Mesenchymal stem cell (in vitro differentiated cells and primary cell): ENCODE results near the gene EP400.

Source experiments
- DNase-seq: peaks from one replicate; pipeline ENCODE4 v3.0.0-alpha.2; 2013
- H2AFZ ChIP-seq: one replicate; pipeline ENCODE4 v1.6.1; 2013; ENCODE audit warnings: low read depth, mild to moderate bottlenecking, control low read depth, inconsistent platforms, low read length, moderate library complexity
- H2AK5ac ChIP-seq: 2 replicates; pipeline ENCODE4 v1.6.1; 2013; ENCODE audit warnings: low read length, moderate library complexity, mild to moderate bottlenecking, inconsistent platforms; ENCODE audit not compliant: severe bottlenecking
- H2BK120ac ChIP-seq: one replicate; pipeline ENCODE4 v1.6.1; 2013; ENCODE audit warnings: low read depth, mild to moderate bottlenecking, inconsistent platforms, low read length, moderate library complexity
- H2BK12ac ChIP-seq, 2 experiments: one replicate each; pipeline ENCODE4 v1.6.1; 2013; ENCODE audit warnings: inconsistent platforms in 2 of 2, low read length in 2 of 2, mild to moderate bottlenecking in 2 of 2, moderate library complexity in 2 of 2, control low read depth in 1 of 2
- H2BK15ac ChIP-seq: one replicate; pipeline ENCODE4 v1.6.1; 2013; ENCODE audit warnings: mild to moderate bottlenecking, low read depth, inconsistent platforms; ENCODE audit not compliant: poor library complexity, severe bottlenecking
- H2BK5ac ChIP-seq: 2 replicates; pipeline ENCODE4 v1.6.1; 2013; ENCODE audit warnings: low read depth, mild to moderate bottlenecking, low read length, control low read depth, inconsistent platforms; ENCODE audit not compliant: poor library complexity, severe bottlenecking
- H3K14ac ChIP-seq, 2 experiments: one replicate each; pipeline ENCODE4 v1.6.1; 2013; ENCODE audit warnings: inconsistent platforms in 2 of 2, low read length in 2 of 2, control low read depth in 1 of 2, mild to moderate bottlenecking in 1 of 2, moderate library complexity in 1 of 2
- H3K18ac ChIP-seq, 2 experiments: one replicate each; pipeline ENCODE4 v1.6.1; 2013; ENCODE audit warnings: inconsistent platforms in 2 of 2, low read length in 2 of 2, control low read depth in 1 of 2, low read depth in 1 of 2, mild to moderate bottlenecking in 1 of 2
- H3K23ac ChIP-seq, 2 experiments: one replicate each; pipeline ENCODE4 v1.6.1; 2013; ENCODE audit warnings: inconsistent platforms in 2 of 2, low read length in 2 of 2, mild to moderate bottlenecking in 2 of 2, moderate library complexity in 2 of 2, control low read depth in 1 of 2
- H3K27ac ChIP-seq: 2 replicates; pipeline ENCODE4 v1.5.1; 2013; ENCODE audit warnings: mild to moderate bottlenecking, moderate library complexity, low read length, control low read depth, inconsistent platforms; ENCODE audit not compliant: poor library complexity, severe bottlenecking
- H3K27me3 ChIP-seq, 2 experiments: 2 replicates each; pipeline versions ENCODE4 v1.6.1 to v1.7.0; 2013; ENCODE audit warnings: low read length in 2 of 2, mild to moderate bottlenecking in 2 of 2, moderate library complexity in 2 of 2, control low read depth in 1 of 2, inconsistent platforms in 1 of 2; ENCODE audit not compliant: control insufficient read depth in 1 of 2, insufficient read depth in 1 of 2
- H3K36me3 ChIP-seq, 2 experiments: 2 replicates each; pipeline versions ENCODE4 v1.6.1 to v1.7.0; 2013; ENCODE audit warnings: low read length in 2 of 2, control low read depth in 1 of 2, inconsistent platforms in 1 of 2, low read depth in 1 of 2, mild to moderate bottlenecking in 1 of 2; ENCODE audit not compliant: insufficient read depth in 2 of 2, control insufficient read depth in 1 of 2
- H3K4ac ChIP-seq, 2 experiments: one replicate each; pipeline ENCODE4 v1.6.1; 2013; ENCODE audit warnings: inconsistent platforms in 2 of 2, low read length in 2 of 2, mild to moderate bottlenecking in 2 of 2, moderate library complexity in 2 of 2, control low read depth in 1 of 2, low read depth in 1 of 2
- H3K4me1 ChIP-seq: 2 replicates; pipeline ENCODE4 v1.6.1; 2013; ENCODE audit warnings: low read depth, low read length, control low read depth; ENCODE audit not compliant: control insufficient read depth, insufficient read depth
- H3K4me2 ChIP-seq: 2 replicates; pipeline ENCODE4 v1.6.1; 2013; ENCODE audit warnings: low read length, mild to moderate bottlenecking, inconsistent platforms; ENCODE audit not compliant: poor library complexity, severe bottlenecking
- H3K4me3 ChIP-seq, 2 experiments: 2 replicates each; pipeline versions ENCODE4 v1.5.1 to v1.7.0; 2013; ENCODE audit warnings: low read length in 2 of 2, mild to moderate bottlenecking in 2 of 2, control low read depth in 1 of 2, low read depth in 1 of 2; ENCODE audit not compliant: insufficient read depth in 1 of 2
- H3K79me1 ChIP-seq: replicated peaks from 2 replicates; pipeline ENCODE4 v1.6.1; 2013; ENCODE audit warnings: mild to moderate bottlenecking, control low read depth, low read length, inconsistent platforms; ENCODE audit not compliant: poor library complexity, severe bottlenecking
- H3K9ac ChIP-seq: 2 replicates; pipeline ENCODE4 v1.7.0; 2013; ENCODE audit warnings: mild to moderate bottlenecking, low read length, moderate library complexity
- H3K9me3 ChIP-seq: 2 replicates; pipeline ENCODE4 v1.7.0; 2013; ENCODE audit warnings: mild to moderate bottlenecking, low read length; ENCODE audit not compliant: control insufficient read depth
- H4K8ac ChIP-seq: one replicate; pipeline ENCODE4 v1.6.1; 2013; ENCODE audit warnings: inconsistent platforms, mild to moderate bottlenecking, low read length, moderate library complexity
- H4K91ac ChIP-seq: one replicate; pipeline ENCODE4 v1.6.1; 2013; ENCODE audit warnings: mild to moderate bottlenecking, low read length, inconsistent platforms
- WGBS: methylation state at CpG from one replicate; pipeline ENCODE4 v1.1.7; 2013; ENCODE audit warnings: mixed read lengths; 5-methylcytosine and 5-hydroxymethylcytosine counted together

Gene EP400

GRCh38 chr12:132020292-132020691, 70.5 kb downstream of the EP400 start:
- Histone ChIP-seq H2AK5ac (no peak overlapping the region), H3K14ac (no peak overlapping the region), H4K8ac (no peak overlapping the region), H3K36me3 (peaks cover 74 to 92% of the 10 kb centered on the region in 2 experiments), H3K9me3 (no peaks in the 10 kb centered on the region), H3K27ac (no peak overlapping the region), H2BK12ac (no peak overlapping the region), H3K27me3 (no peaks in the 10 kb centered on the region), H4K91ac (no peak overlapping the region), H2BK15ac (no peak overlapping the region), H2BK120ac (no peak overlapping the region), H3K4ac (no peak overlapping the region), H3K4me1 (peaks cover 2% of the 10 kb centered on the region), H3K9ac (no peak overlapping the region), H2AFZ (no peak overlapping the region), H3K23ac (no peak overlapping the region), H3K4me2 (no peak overlapping the region), H3K18ac (no peak overlapping the region), H2BK5ac (no peak overlapping the region), H3K79me1 (peaks cover 54% of the 10 kb centered on the region), H3K4me3 (no peak overlapping the region)
- no peak for DNase-seq
- WGBS, result 96% methylated on average over 9 of the region's 9 CpGs

- Histone ChIP-seq H3K14ac (no peak overlapping the region), H3K18ac (no peak overlapping the region), H3K23ac (no peak overlapping the region), H4K8ac (no peak overlapping the region), H2BK15ac (no peak overlapping the region), H3K9ac (no peak overlapping the region), H2BK120ac (no peak overlapping the region), H2BK5ac (no peak overlapping the region), H3K9me3 (no peaks in the 10 kb centered on the region), H3K79me1 (peaks cover 51% of the 10 kb centered on the region), H3K36me3 (peaks cover 73 to 92% of the 10 kb centered on the region in 2 experiments), H3K4me2 (no peak overlapping the region), H3K4me1 (peaks cover 5% of the 10 kb centered on the region), H3K4ac (no peak overlapping the region), H3K4me3 (no peak overlapping the region), H4K91ac (no peak overlapping the region), H2AK5ac (no peak overlapping the region), H3K27me3 (no peaks in the 10 kb centered on the region), H2AFZ (no peak overlapping the region), H2BK12ac (no peak overlapping the region), H3K27ac (no peak overlapping the region)
- no peak for DNase-seq
- 96% methylated on average over 28 of the region's 30 CpGs for WGBS
Measured at GRCh38 chr12:132021031-132021871, 71.5 kb downstream of the EP400 start.

- H2AK5ac ChIP-seq, result no peak overlapping the region
- H4K91ac ChIP-seq, result no peak overlapping the region
- H3K4me3 ChIP-seq, result no peak overlapping the region
- H3K27me3 ChIP-seq, result no peaks in the 10 kb centered on the region
- H2AFZ ChIP-seq, result no peak overlapping the region
- peaks cover 9% of the 10 kb centered on the region for H3K4me1 ChIP-seq
- no peak for DNase-seq
- H3K4ac ChIP-seq, result no peak overlapping the region
- whole genome bisulfite sequencing, result 100% methylated on average over 1 of the region's 2 CpGs
- H3K9me3 ChIP-seq, result no peaks in the 10 kb centered on the region
- peaks cover 74 to 94% of the 10 kb centered on the region in 2 experiments for H3K36me3 ChIP-seq
- H3K23ac ChIP-seq, result no peak overlapping the region
- H2BK15ac ChIP-seq, result no peak overlapping the region
- H2BK5ac ChIP-seq, result no peak overlapping the region
- H3K4me2 ChIP-seq, result no peak overlapping the region
- no peak overlapping the region for H2BK12ac ChIP-seq
- H3K79me1 ChIP-seq, result peaks cover 52% of the 10 kb centered on the region
- H4K8ac ChIP-seq, result no peak overlapping the region
- H2BK120ac ChIP-seq, result no peak overlapping the region
- no peak overlapping the region for H3K18ac ChIP-seq
- H3K14ac ChIP-seq, result no peak overlapping the region
- H3K9ac ChIP-seq, result no peak overlapping the region
- no peak overlapping the region for H3K27ac ChIP-seq
Measured at GRCh38 chr12:132021965-132022364, 72.2 kb downstream of the EP400 start.

- H4K8ac ChIP-seq, result no peak overlapping the region
- peaks cover 50% of the 10 kb centered on the region for H3K79me1 ChIP-seq
- no peak overlapping the region for H3K4me3 ChIP-seq
- H3K14ac ChIP-seq, result no peak overlapping the region
- H3K27ac ChIP-seq, result no peak overlapping the region
- H3K36me3 ChIP-seq, result peaks cover 70 to 94% of the 10 kb centered on the region in 2 experiments
- H3K9me3 ChIP-seq, result no peaks in the 10 kb centered on the region
- H2AK5ac ChIP-seq, result no peak overlapping the region
- no peak overlapping the region for H2BK12ac ChIP-seq
- no peaks in the 10 kb centered on the region for H3K27me3 ChIP-seq
- WGBS, result 96% methylated on average over 11 of the region's 11 CpGs
- H3K4me1 ChIP-seq, result peaks cover 6% of the 10 kb centered on the region
- no peak for DNase-seq
- no peak overlapping the region for H2BK120ac ChIP-seq
- no peak overlapping the region for H3K4me2 ChIP-seq
- H2BK15ac ChIP-seq, result no peak overlapping the region
- H3K23ac ChIP-seq, result no peak overlapping the region
- H3K9ac ChIP-seq, result no peak overlapping the region
- H4K91ac ChIP-seq, result no peak overlapping the region
- no peak overlapping the region for H2BK5ac ChIP-seq
- no peak overlapping the region for H3K4ac ChIP-seq
- H3K18ac ChIP-seq, result no peak overlapping the region
- no peak overlapping the region for H2AFZ ChIP-seq
Measured at GRCh38 chr12:132023658-132024057, 73.9 kb downstream of the EP400 start.
